T-helper 1 cell treated with Interleukin-12 subunit alpha and Interleukin-12 subunit beta and Interleukin-4 antibody, amounts not matched to agents 30 μg/mL and 1 μg/mL, for 36 hours (primary cell): ENCODE data around the gene ARG1.

Source experiments
- H3K27ac Mint-ChIP-seq: one replicate; pipeline ENCODE4 v1.8.0; 2021; ENCODE audit warnings: mild to moderate bottlenecking, mixed read lengths
- H3K27me3 Mint-ChIP-seq: one replicate; pipeline ENCODE4 v1.8.0; 2021; ENCODE audit warnings: low read depth, mixed read lengths
- H3K36me3 Mint-ChIP-seq: one replicate; pipeline ENCODE4 v1.8.0; 2021; ENCODE audit warnings: low read depth, mixed read lengths
- H3K4me1 Mint-ChIP-seq: one replicate; pipeline ENCODE4 v1.8.0; 2021; ENCODE audit warnings: low read depth, mixed read lengths
- H3K4me3 Mint-ChIP-seq: one replicate; pipeline ENCODE4 v1.8.0; 2021; ENCODE audit warnings: mild to moderate bottlenecking, moderate library complexity, mixed read lengths
- H3K9me3 Mint-ChIP-seq: one replicate; pipeline ENCODE4 v1.8.0; 2021; ENCODE audit warnings: mixed read lengths

The ARG1 gene

GRCh38 chr6:131561925-131562707 lies 10.9 kb upstream of the ARG1 start:
- Mint-ChIP-seq H3K27me3 (peaks cover 13% of the 10 kb centered on the region), H3K4me1 (no peaks in the 10 kb centered on the region), H3K27ac (no peak overlapping the region), H3K9me3 (no peaks in the 10 kb centered on the region), H3K36me3 (no peaks in the 10 kb centered on the region), H3K4me3 (no peak overlapping the region)

GRCh38 chr6:131565056-131565455 lies 8.0 kb upstream of the ARG1 start:
- no peak overlapping the region for H3K27ac Mint-ChIP-seq
- H3K9me3 Mint-ChIP-seq: no peaks in the 10 kb centered on the region
- H3K27me3 Mint-ChIP-seq: peaks cover 13% of the 10 kb centered on the region
- no peak overlapping the region for H3K4me3 Mint-ChIP-seq
- H3K4me1 Mint-ChIP-seq: peaks cover 4% of the 10 kb centered on the region
- no peaks in the 10 kb centered on the region for H3K36me3 Mint-ChIP-seq

- H3K9me3 Mint-ChIP-seq: no peaks in the 10 kb centered on the region
Observed at GRCh38 chr6:131568726-131569125, 4.3 kb upstream of the ARG1 start.

GRCh38 chr6:131574133-131574532 lies 1.1 kb downstream of the ARG1 start:
- H3K36me3 Mint-ChIP-seq: peaks cover 13% of the 10 kb centered on the region
- no peaks in the 10 kb centered on the region for H3K9me3 Mint-ChIP-seq
- H3K4me1 Mint-ChIP-seq: no peaks in the 10 kb centered on the region
- no peak overlapping the region for H3K27ac Mint-ChIP-seq
- no peak overlapping the region for H3K4me3 Mint-ChIP-seq
- no peaks in the 10 kb centered on the region for H3K27me3 Mint-ChIP-seq

More at GRCh38 chr6:131568726-131569125, 4.3 kb upstream of the ARG1 start:
- Mint-ChIP-seq H3K4me3 (no peak overlapping the region), H3K27me3 (peaks cover 9% of the 10 kb centered on the region), H3K4me1 (peaks cover 4% of the 10 kb centered on the region), H3K36me3 (peaks cover 6% of the 10 kb centered on the region), H3K27ac (no peak overlapping the region)

GRCh38 chr6:131574686-131575085 lies 1.7 kb downstream of the ARG1 start:
- Mint-ChIP-seq H3K9me3 (no peaks in the 10 kb centered on the region), H3K27me3 (no peaks in the 10 kb centered on the region), H3K4me1 (no peaks in the 10 kb centered on the region), H3K27ac (no peak overlapping the region), H3K4me3 (no peak overlapping the region), H3K36me3 (peaks cover 13% of the 10 kb centered on the region)

GRCh38 chr6:131575834-131576478 lies 2.9 kb downstream of the ARG1 start:
- no peak overlapping the region for H3K4me3 Mint-ChIP-seq
- no peaks in the 10 kb centered on the region for H3K4me1 Mint-ChIP-seq
- H3K27me3 Mint-ChIP-seq: no peaks in the 10 kb centered on the region
- peaks cover 13% of the 10 kb centered on the region for H3K36me3 Mint-ChIP-seq
- no peaks in the 10 kb centered on the region for H3K9me3 Mint-ChIP-seq
- no peak overlapping the region for H3K27ac Mint-ChIP-seq

GRCh38 chr6:131581523-131581922 lies 8.5 kb downstream of the ARG1 start:
- peaks cover 15% of the 10 kb centered on the region for H3K36me3 Mint-ChIP-seq
- no peaks in the 10 kb centered on the region for H3K27me3 Mint-ChIP-seq

GRCh38 chr6:131586543-131586942 lies 13.5 kb downstream of the ARG1 start:
- Mint-ChIP-seq H3K27me3 (no peaks in the 10 kb centered on the region), H3K4me3 (no peak overlapping the region), H3K27ac (no peak overlapping the region), H3K36me3 (peaks cover 30% of the 10 kb centered on the region), H3K9me3 (no peaks in the 10 kb centered on the region), H3K4me1 (no peaks in the 10 kb centered on the region)

More at GRCh38 chr6:131581523-131581922, 8.5 kb downstream of the ARG1 start:
- H3K9me3 Mint-ChIP-seq: no peaks in the 10 kb centered on the region
- no peak overlapping the region for H3K4me3 Mint-ChIP-seq
- H3K27ac Mint-ChIP-seq: no peak overlapping the region
- no peaks in the 10 kb centered on the region for H3K4me1 Mint-ChIP-seq

- peaks cover 35% of the 10 kb centered on the region for H3K36me3 Mint-ChIP-seq
Observed at GRCh38 chr6:131587909-131588308, 14.9 kb downstream of the ARG1 start.

GRCh38 chr6:131588643-131589042 lies 15.6 kb downstream of the ARG1 start:
- Mint-ChIP-seq H3K9me3 (no peaks in the 10 kb centered on the region), H3K27me3 (no peaks in the 10 kb centered on the region), H3K4me1 (no peaks in the 10 kb centered on the region), H3K27ac (no peak overlapping the region), H3K4me3 (no peak overlapping the region), H3K36me3 (peaks cover 37% of the 10 kb centered on the region)

More at GRCh38 chr6:131587909-131588308, 14.9 kb downstream of the ARG1 start:
- H3K27ac Mint-ChIP-seq: no peak overlapping the region
- no peaks in the 10 kb centered on the region for H3K4me1 Mint-ChIP-seq
- no peak overlapping the region for H3K4me3 Mint-ChIP-seq
- no peaks in the 10 kb centered on the region for H3K9me3 Mint-ChIP-seq
- H3K27me3 Mint-ChIP-seq: no peaks in the 10 kb centered on the region

- no peaks in the 10 kb centered on the region for H3K27me3 Mint-ChIP-seq
- no peaks in the 10 kb centered on the region for H3K4me1 Mint-ChIP-seq
- H3K9me3 Mint-ChIP-seq: no peaks in the 10 kb centered on the region
- H3K4me3 Mint-ChIP-seq: no peak overlapping the region
- H3K27ac Mint-ChIP-seq: no peak overlapping the region
- H3K36me3 Mint-ChIP-seq: peaks cover 37% of the 10 kb centered on the region
Observed at GRCh38 chr6:131592935-131593334, 19.9 kb downstream of the ARG1 start.

- H3K4me1 Mint-ChIP-seq: no peaks in the 10 kb centered on the region
- no peaks in the 10 kb centered on the region for H3K27me3 Mint-ChIP-seq
- no peaks in the 10 kb centered on the region for H3K9me3 Mint-ChIP-seq
- H3K36me3 Mint-ChIP-seq: peaks cover 36% of the 10 kb centered on the region
- H3K4me3 Mint-ChIP-seq: no peak overlapping the region
- H3K27ac Mint-ChIP-seq: no peak overlapping the region
Observed at GRCh38 chr6:131594074-131594473, 21.0 kb downstream of the ARG1 start.

- no peak overlapping the region for H3K4me3 Mint-ChIP-seq
- no peak overlapping the region for H3K27ac Mint-ChIP-seq
- no peaks in the 10 kb centered on the region for H3K9me3 Mint-ChIP-seq
- H3K27me3 Mint-ChIP-seq: no peaks in the 10 kb centered on the region
- H3K36me3 Mint-ChIP-seq: peaks cover 33% of the 10 kb centered on the region
- no peaks in the 10 kb centered on the region for H3K4me1 Mint-ChIP-seq
Observed at GRCh38 chr6:131597446-131597845, 24.4 kb downstream of the ARG1 start.

- H3K36me3 Mint-ChIP-seq: peaks cover 30% of the 10 kb centered on the region
- no peaks in the 10 kb centered on the region for H3K4me1 Mint-ChIP-seq
- H3K27me3 Mint-ChIP-seq: no peaks in the 10 kb centered on the region
- H3K4me3 Mint-ChIP-seq: no peak overlapping the region
- no peak overlapping the region for H3K27ac Mint-ChIP-seq
- H3K9me3 Mint-ChIP-seq: no peaks in the 10 kb centered on the region
Observed at GRCh38 chr6:131600716-131601115, 27.7 kb downstream of the ARG1 start.

GRCh38 chr6:131602781-131603312 lies 29.8 kb downstream of the ARG1 start:
- no peaks in the 10 kb centered on the region for H3K27me3 Mint-ChIP-seq
- H3K4me3 Mint-ChIP-seq: no peak overlapping the region
- H3K4me1 Mint-ChIP-seq: no peaks in the 10 kb centered on the region
- H3K36me3 Mint-ChIP-seq: peaks cover 36% of the 10 kb centered on the region
- H3K9me3 Mint-ChIP-seq: no peaks in the 10 kb centered on the region
- no peak overlapping the region for H3K27ac Mint-ChIP-seq
